B cell (primary cell): ENCODE measurements around the gene SPG7. TPM values are rescaled to one million over a fixed set of nuclear protein-coding genes. Genes with fewer than 3 reads are reported as not detected.

Experiments
- ATAC-seq: fragments of 200-7000 bp; cut with Tn5 transposase; one replicate; pipeline ENCODE4 v1.10.0; 2021; ENCODE audit warnings: low read depth, mild to moderate bottlenecking, moderate number of reproducible peaks, moderate library complexity
- CTCF ChIA-PET: fragments of 350-600 bp; sonication (Branson Sonifier 250); formaldehyde crosslinking; loops from one replicate; lab custom pipeline; 2021; ENCODE audit warnings: antibody characterized with exemption, inconsistent platforms; lab: Charles Lee
- POLR2A ChIA-PET: fragments of 350-600 bp; sonication (Branson Sonifier 250); formaldehyde crosslinking; loops from one replicate; lab custom pipeline; 2021; ENCODE audit warnings: antibody characterized with exemption; lab: Charles Lee
- DNase-seq: peaks from one replicate; pipeline ENCODE4 v3.0.0; 2013
- H2AFZ ChIP-seq: 2 replicates; pipeline ENCODE4 v1.6.1; 2012; ENCODE audit warnings: mild to moderate bottlenecking, low read depth, low read length; ENCODE audit not compliant: insufficient read depth, poor library complexity, severe bottlenecking
- H3K27ac ChIP-seq, 2 donors: 1 replicate in 1 of 2; 2 replicates in 1 of 2; pipeline ENCODE4 v1.5.1; 2012 to 2013; ENCODE audit warnings: low read length in 2 of 2, mild to moderate bottlenecking in 2 of 2, moderate library complexity in 1 of 2
- H3K27me3 ChIP-seq, 4 experiments: fragments of 200-600 bp in 1 of 4; sonication (generic) in 1 of 4; replicated peaks in 1 of 4; 1 replicate in 2 of 4; 2 replicates in 2 of 4; pipeline versions ENCODE4 v1.6.1 to v1.7.0; 2013 to 2016; ENCODE audit warnings: low read length in 3 of 4, mild to moderate bottlenecking in 2 of 4, mixed read lengths in 1 of 4, moderate library complexity in 1 of 4; ENCODE audit not compliant: insufficient read depth in 4 of 4, control insufficient read depth in 3 of 4; ENCODE audit errors: control extremely low read depth in 1 of 4
- H3K36me3 ChIP-seq, 2 experiments: replicated peaks in 1 of 2; 1 replicate in 1 of 2; 2 replicates in 1 of 2; pipeline versions ENCODE4 v1.6.1 to v1.7.1; 2013; ENCODE audit warnings: low read length in 1 of 2; ENCODE audit not compliant: insufficient read depth in 2 of 2, control insufficient read depth in 1 of 2; ENCODE audit errors: control extremely low read depth in 1 of 2, extremely low read depth in 1 of 2
- H3K4me1 ChIP-seq, 2 donors: fragments of 200-600 bp in 1 of 2; sonication (generic) in 1 of 2; 1 replicate in 1 of 2; 2 replicates in 1 of 2; pipeline versions ENCODE4 v1.5.1 to v1.6.1; 2013 to 2017; ENCODE audit warnings: low read length in 2 of 2; ENCODE audit not compliant: control insufficient read depth in 2 of 2, insufficient read depth in 2 of 2
- H3K4me2 ChIP-seq: replicated peaks from 2 replicates; pipeline ENCODE3; 2012; ENCODE audit warnings: mild to moderate bottlenecking, low read depth, low read length; ENCODE audit not compliant: poor library complexity, severe bottlenecking
- H3K4me3 ChIP-seq, 5 experiments: fragments of 200-600 bp in 1 of 5; sonication (generic) in 1 of 5; 1 replicate in 3 of 5; 2 replicates in 2 of 5; pipeline versions ENCODE4 v1.5.1 to v1.7.0; 2011 to 2016; ENCODE audit warnings: low read length in 4 of 5, mild to moderate bottlenecking in 4 of 5, low read depth in 2 of 5, control low read depth in 1 of 5, moderate library complexity in 1 of 5; ENCODE audit not compliant: insufficient read depth in 1 of 5; ENCODE audit errors: control extremely low read depth in 1 of 5, extremely low read depth in 1 of 5
- H3K79me2 ChIP-seq: fragments of 200-600 bp; sonication (generic); one replicate; pipeline ENCODE4 v1.6.0; 2016; ENCODE audit warnings: low read length; ENCODE audit not compliant: control insufficient read depth, insufficient read depth
- H3K9ac ChIP-seq: fragments of 200-600 bp; sonication (generic); 2 replicates; pipeline ENCODE4 v1.6.1; 2017; ENCODE audit warnings: mild to moderate bottlenecking, low read length, moderate library complexity
- H3K9me3 ChIP-seq, 3 donors: one replicate each; pipeline versions ENCODE4 v1.6.1 to v1.7.1; 2013; ENCODE audit warnings: low read length in 2 of 3; ENCODE audit not compliant: control insufficient read depth in 2 of 3, insufficient read depth in 1 of 3; ENCODE audit errors: control extremely low read depth in 1 of 3
- H4K20me1 ChIP-seq: 2 replicates; pipeline ENCODE4 v1.6.0; 2012; ENCODE audit warnings: mild to moderate bottlenecking, low read length; ENCODE audit not compliant: insufficient read depth, control insufficient read depth, poor library complexity, severe bottlenecking
- H3K27ac Mint-ChIP-seq: one replicate; pipeline ENCODE4 v1.8.0; 2021; ENCODE audit warnings: mixed read lengths
- H3K27me3 Mint-ChIP-seq: one replicate; pipeline ENCODE4 v1.8.0; 2021; ENCODE audit warnings: mixed read lengths
- H3K4me1 Mint-ChIP-seq: one replicate; pipeline ENCODE4 v1.8.0; 2021; ENCODE audit warnings: mixed read lengths
- H3K4me3 Mint-ChIP-seq: one replicate; pipeline ENCODE4 v1.8.0; 2021; ENCODE audit warnings: mixed read lengths
- H3K9me3 Mint-ChIP-seq: one replicate; pipeline ENCODE4 v1.8.0; 2022; ENCODE audit warnings: mixed read lengths; ENCODE audit not compliant: insufficient read depth
- EZH2 ChIP-seq: IDR thresholded peaks from 2 replicates; pipeline ENCODE4 v1.6.1; 2012; ENCODE audit warnings: borderline replicate concordance, low read depth, mild to moderate bottlenecking, moderate library complexity, low read length; ENCODE audit not compliant: insufficient read depth, poor library complexity, severe bottlenecking
- WGBS: methylation state at CpG from one replicate; pipeline ENCODE4 v1.1.5; 2013; ENCODE audit warnings: missing lambda C conversion rate; ENCODE audit not compliant: insufficient coverage; 5-methylcytosine and 5-hydroxymethylcytosine counted together
- intact Hi-C: fragments of 100-400 bp; cut with micrococcal nuclease; formaldehyde crosslinking; loops from one replicate; pipeline ENCODE4 v1.10.0; 2022
- polyA plus RNA-seq: library from polyadenylated mRNA; depleted of rRNA; stranded (reverse); fragments of >200 nt; gene quantifications from 2 replicates; pipeline ENCODE4 v1.2.3, GENCODE V29; 2012
- total RNA-seq, 2 donors: library from RNA; stranded (reverse); fragments of 120-200 nt in 1 of 2; gene quantifications; 1 replicate in 1 of 2; 2 replicates in 1 of 2; pipeline versions ENCODE4 v1.2.3 to v1.2.4, GENCODE V29; 2013 to 2022
- TF ChIP-seq, protein P1 (sequence below): fragments of 200-600 bp; IDR thresholded peaks from one replicate; pipeline ENCODE4 v1.8.0; 2022; ENCODE audit warnings: antibody characterized with exemption, mild to moderate bottlenecking

The SPG7 gene
- total and polyA plus RNA-seq, 2 donors (not counting 1 experiment from before 2014, with no cell fraction given), result 146 to 157 TPM

GRCh38 chr16:89495121-89495520, 13.1 kb upstream of the SPG7 start:
- Histone ChIP-seq H3K4me3 (no peak overlapping the region), H3K79me2 (peaks cover 47% of the 10 kb centered on the region), H3K36me3 (peaks cover 0 to 13% of the 10 kb centered on the region in 2 experiments), H4K20me1 (peaks cover 36% of the 10 kb centered on the region), H3K9ac (no peak overlapping the region), H3K27ac (no peak overlapping the region), H3K9me3 (no peaks in the 10 kb centered on the region), H3K4me1 (peaks cover 12 to 13% of the 10 kb centered on the region in 2 donors), H2AFZ (no peak overlapping the region), H3K4me2 (no peak overlapping the region), H3K27me3 (no peaks in the 10 kb centered on the region)
- no peak overlapping the region for H3K4me3 Mint-ChIP-seq
- WGBS, result 94% methylated on average over 3 of the region's 3 CpGs
- H3K9me3 Mint-ChIP-seq, result no peaks in the 10 kb centered on the region
- DNase-seq (no peak), ATAC-seq (no peak)
- CTCF ChIA-PET, result interaction anchor here (1.3 to 1.6 kb wide), 2 partner anchors 12 to 14 kb away, joined by 3 to 5 read pairs; no protein-coding TSS in a partner anchor
- intact Hi-C loops, result no loop called here
- POLR2A ChIA-PET, result interaction anchor here (0.6 to 1.4 kb wide), 3 partner anchors 9 to 847 kb away, joined by 3 to 11 read pairs (median 5); no protein-coding TSS in a partner anchor
- TF ChIP-seq, protein P1, sequence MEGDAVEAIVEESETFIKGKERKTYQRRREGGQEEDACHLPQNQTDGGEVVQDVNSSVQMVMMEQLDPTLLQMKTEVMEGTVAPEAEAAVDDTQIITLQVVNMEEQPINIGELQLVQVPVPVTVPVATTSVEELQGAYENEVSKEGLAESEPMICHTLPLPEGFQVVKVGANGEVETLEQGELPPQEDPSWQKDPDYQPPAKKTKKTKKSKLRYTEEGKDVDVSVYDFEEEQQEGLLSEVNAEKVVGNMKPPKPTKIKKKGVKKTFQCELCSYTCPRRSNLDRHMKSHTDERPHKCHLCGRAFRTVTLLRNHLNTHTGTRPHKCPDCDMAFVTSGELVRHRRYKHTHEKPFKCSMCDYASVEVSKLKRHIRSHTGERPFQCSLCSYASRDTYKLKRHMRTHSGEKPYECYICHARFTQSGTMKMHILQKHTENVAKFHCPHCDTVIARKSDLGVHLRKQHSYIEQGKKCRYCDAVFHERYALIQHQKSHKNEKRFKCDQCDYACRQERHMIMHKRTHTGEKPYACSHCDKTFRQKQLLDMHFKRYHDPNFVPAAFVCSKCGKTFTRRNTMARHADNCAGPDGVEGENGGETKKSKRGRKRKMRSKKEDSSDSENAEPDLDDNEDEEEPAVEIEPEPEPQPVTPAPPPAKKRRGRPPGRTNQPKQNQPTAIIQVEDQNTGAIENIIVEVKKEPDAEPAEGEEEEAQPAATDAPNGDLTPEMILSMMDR, result no peak
- TF ChIP-seq EZH2, result no peak
- peaks cover 25% of the 10 kb centered on the region for H3K4me1 Mint-ChIP-seq
- no peak overlapping the region for H3K27ac Mint-ChIP-seq
- H3K27me3 Mint-ChIP-seq, result no peaks in the 10 kb centered on the region

GRCh38 chr16:89498839-89499238, 9.4 kb upstream of the SPG7 start:
- ATAC-seq (no peak), DNase-seq (no peak)
- Histone ChIP-seq H3K79me2 (peaks cover 25% of the 10 kb centered on the region), H3K9me3 (peaks cover 0 to 4% (median 0%) of the 10 kb centered on the region in 3 donors), H3K36me3 (peaks cover 0 to 8% of the 10 kb centered on the region in 2 experiments), H3K4me2 (no peak overlapping the region), H3K9ac (no peak overlapping the region), H4K20me1 (peaks cover 17% of the 10 kb centered on the region), H3K27me3 (no peaks in the 10 kb centered on the region), H3K4me3 (no peak overlapping the region), H3K4me1 (no peaks in the 10 kb centered on the region), H2AFZ (no peak overlapping the region), H3K27ac (no peak overlapping the region)
- no peak overlapping the region for H3K4me3 Mint-ChIP-seq
- no peak overlapping the region for H3K27ac Mint-ChIP-seq
- CTCF ChIA-PET, result interaction anchor here (0.6 to 1.3 kb wide), 2 partner anchors 10 to 63 kb away, joined by 3 read pairs; no protein-coding TSS in a partner anchor
- intact Hi-C loops, result no loop called here
- POLR2A ChIA-PET, result no interaction called here
- no peaks in the 10 kb centered on the region for H3K27me3 Mint-ChIP-seq
- no peaks in the 10 kb centered on the region for H3K9me3 Mint-ChIP-seq
- TF ChIP-seq EZH2, result no peak
- TF ChIP-seq, protein P1, result no peak
- 94% methylated on average over 9 of the region's 10 CpGs for WGBS
- peaks cover 2% of the 10 kb centered on the region for H3K4me1 Mint-ChIP-seq
